NT2/D1 (cell line): ENCODE results near the gene LMBRD2.

Source experiments
- DNase-seq: peaks from one replicate; pipeline ENCODE4 v3.0.0-alpha.2; 2011; ENCODE audit warnings: low read depth, low spot score
- H3K27me3 ChIP-seq: 2 replicates; pipeline ENCODE4 v1.6.0; 2011; ENCODE audit warnings: mild to moderate bottlenecking; ENCODE audit not compliant: insufficient read length, insufficient read depth
- H3K36me3 ChIP-seq: 2 replicates; pipeline ENCODE4 v1.6.1; 2011; ENCODE audit warnings: mild to moderate bottlenecking, low read length, mixed read lengths; ENCODE audit not compliant: insufficient read depth, insufficient read length
- H3K4me1 ChIP-seq: 2 replicates; pipeline ENCODE4 v1.5.1; 2011; ENCODE audit not compliant: insufficient read depth, insufficient read length
- H3K4me3 ChIP-seq: 2 replicates; pipeline ENCODE4 v1.5.1; 2011; ENCODE audit warnings: low read depth; ENCODE audit not compliant: insufficient read length
- H3K9ac ChIP-seq: 2 replicates; pipeline ENCODE4 v1.6.0; 2011; ENCODE audit warnings: low read depth; ENCODE audit not compliant: insufficient read length
- H3K9me3 ChIP-seq: 2 replicates; pipeline ENCODE4 v1.5.1; 2011; ENCODE audit warnings: mild to moderate bottlenecking, low read length; ENCODE audit not compliant: insufficient read depth
- SUZ12 ChIP-seq: IDR thresholded peaks from 2 replicates; pipeline ENCODE4 v1.6.1; 2011; ENCODE audit not compliant: insufficient read length, insufficient read depth; ENCODE audit errors: extremely low read depth
- YY1 ChIP-seq: IDR thresholded peaks from 2 replicates; pipeline ENCODE4 v1.6.1; 2011; ENCODE audit not compliant: insufficient read length, insufficient read depth
- ZNF274 ChIP-seq: IDR thresholded peaks from 2 replicates; pipeline ENCODE4 v1.6.1; 2011; ENCODE audit warnings: mild to moderate bottlenecking, low read depth, low read length

Gene LMBRD2

GRCh38 chr5:36161361-36161760, 9.7 kb upstream of the LMBRD2 start:
- no peak for DNase-seq
- H3K36me3 ChIP-seq = peaks cover 95% of the 10 kb centered on the region
- H3K9ac ChIP-seq = no peak overlapping the region
- H3K27me3 ChIP-seq = no peaks in the 10 kb centered on the region
- TF ChIP-seq YY1 (no peak), SUZ12 (no peak), ZNF274 (no peak)
- H3K9me3 ChIP-seq = no peaks in the 10 kb centered on the region
- no peak overlapping the region for H3K4me3 ChIP-seq
- no peaks in the 10 kb centered on the region for H3K4me1 ChIP-seq

- peaks cover 95% of the 10 kb centered on the region for H3K36me3 ChIP-seq
- H3K9me3 ChIP-seq = no peaks in the 10 kb centered on the region
- no peaks in the 10 kb centered on the region for H3K4me1 ChIP-seq
These were observed 8.9 kb upstream of the LMBRD2 start for GRCh38 chr5:36160617-36161016.

GRCh38 chr5:36158144-36158543, 6.5 kb upstream of the LMBRD2 start:
- Histone ChIP-seq H3K4me1 (no peaks in the 10 kb centered on the region), H3K36me3 (peaks cover 97% of the 10 kb centered on the region), H3K4me3 (no peak overlapping the region), H3K27me3 (no peaks in the 10 kb centered on the region), H3K9me3 (no peaks in the 10 kb centered on the region), H3K9ac (no peak overlapping the region)
- DNase-seq = no peak
- TF ChIP-seq SUZ12 (no peak), YY1 (no peak), ZNF274 (no peak)

More at GRCh38 chr5:36160617-36161016, 8.9 kb upstream of the LMBRD2 start:
- DNase-seq = no peak
- TF ChIP-seq ZNF274 = no peak
- TF ChIP-seq SUZ12 = no peak
- TF ChIP-seq YY1 = no peak
- no peaks in the 10 kb centered on the region for H3K27me3 ChIP-seq
- no peak overlapping the region for H3K4me3 ChIP-seq
- H3K9ac ChIP-seq = no peak overlapping the region

- Histone ChIP-seq H3K9me3 (no peaks in the 10 kb centered on the region), H3K9ac (no peak overlapping the region), H3K4me1 (no peaks in the 10 kb centered on the region), H3K36me3 (peaks cover 83% of the 10 kb centered on the region), H3K27me3 (no peaks in the 10 kb centered on the region), H3K4me3 (no peak overlapping the region)
- TF ChIP-seq YY1 (no peak), ZNF274 (no peak), SUZ12 (no peak)
- no peak for DNase-seq
These were observed 4.9 kb upstream of the LMBRD2 start for GRCh38 chr5:36156619-36157018.

GRCh38 chr5:36156121-36156601, 4.5 kb upstream of the LMBRD2 start:
- no peaks in the 10 kb centered on the region for H3K4me1 ChIP-seq
- H3K36me3 ChIP-seq = peaks cover 78% of the 10 kb centered on the region
- no peaks in the 10 kb centered on the region for H3K27me3 ChIP-seq
- H3K9ac ChIP-seq = no peak overlapping the region
- no peak overlapping the region for H3K4me3 ChIP-seq
- no peaks in the 10 kb centered on the region for H3K9me3 ChIP-seq
- no peak for TF ChIP-seq SUZ12
- no peak for TF ChIP-seq YY1
- TF ChIP-seq ZNF274 = no peak
- no peak for DNase-seq

GRCh38 chr5:36155291-36155690, 3.6 kb upstream of the LMBRD2 start:
- no peak overlapping the region for H3K9ac ChIP-seq
- no peaks in the 10 kb centered on the region for H3K4me1 ChIP-seq
- H3K36me3 ChIP-seq = peaks cover 72% of the 10 kb centered on the region
- no peak for DNase-seq
- TF ChIP-seq YY1 (no peak), SUZ12 (no peak), ZNF274 (no peak)
- no peak overlapping the region for H3K4me3 ChIP-seq
- no peaks in the 10 kb centered on the region for H3K9me3 ChIP-seq
- H3K27me3 ChIP-seq = no peaks in the 10 kb centered on the region

GRCh38 chr5:36153726-36154125, 2.0 kb upstream of the LMBRD2 start:
- Histone ChIP-seq H3K9ac (no peak overlapping the region), H3K36me3 (peaks cover 56% of the 10 kb centered on the region), H3K4me3 (no peak overlapping the region), H3K4me1 (no peaks in the 10 kb centered on the region), H3K9me3 (no peaks in the 10 kb centered on the region), H3K27me3 (no peaks in the 10 kb centered on the region)
- TF ChIP-seq ZNF274 (no peak), SUZ12 (no peak), YY1 (no peak)
- DNase-seq = no peak
